Mesendoderm (in vitro differentiated cells): ENCODE data around the gene GVQW3. TPM values are rescaled to one million over a fixed set of nuclear protein-coding genes. Genes with fewer than 3 reads are reported as not detected.

Source experiments
- DNase-seq: peaks from one replicate; pipeline ENCODE4 v3.0.0; 2013
- H2AK5ac ChIP-seq: 2 replicates; pipeline ENCODE4 v1.6.1; 2013; ENCODE audit warnings: low read length, inconsistent platforms
- H2BK120ac ChIP-seq: 2 replicates; pipeline ENCODE4 v1.6.1; 2013; ENCODE audit warnings: low read depth, mild to moderate bottlenecking, low read length, moderate library complexity, mixed read lengths
- H2BK15ac ChIP-seq: replicated peaks from 2 replicates; pipeline ENCODE4 v1.6.1; 2013; ENCODE audit warnings: low read depth, mild to moderate bottlenecking, moderate library complexity
- H2BK5ac ChIP-seq: 2 replicates; pipeline ENCODE4 v1.6.1; 2013; ENCODE audit warnings: low read length, inconsistent platforms
- H3K18ac ChIP-seq: 2 replicates; pipeline ENCODE4 v1.6.1; 2013; ENCODE audit warnings: mild to moderate bottlenecking, low read length, mixed read lengths
- H3K23ac ChIP-seq: one replicate; pipeline ENCODE4 v1.6.1; 2013; ENCODE audit warnings: low read length
- H3K27ac ChIP-seq: 2 replicates; pipeline ENCODE4 v1.5.1; 2013; ENCODE audit warnings: low read depth, mild to moderate bottlenecking, inconsistent platforms, low read length, moderate library complexity
- H3K27me3 ChIP-seq: 2 replicates; pipeline ENCODE4 v1.6.1; 2013; ENCODE audit warnings: low read length, control low read depth, mild to moderate bottlenecking, inconsistent platforms; ENCODE audit not compliant: insufficient read depth, poor library complexity
- H3K36me3 ChIP-seq: 2 replicates; pipeline ENCODE4 v1.6.1; 2013; ENCODE audit warnings: low read length, inconsistent platforms; ENCODE audit not compliant: control insufficient read depth, insufficient read depth
- H3K4ac ChIP-seq: one replicate; pipeline ENCODE4 v1.6.1; 2013; ENCODE audit warnings: low read depth, mild to moderate bottlenecking, low read length, moderate library complexity
- H3K4me1 ChIP-seq: 2 replicates; pipeline ENCODE4 v1.6.1; 2013; ENCODE audit warnings: low read depth, low read length, inconsistent platforms; ENCODE audit not compliant: control insufficient read depth
- H3K4me2 ChIP-seq: 2 replicates; pipeline ENCODE4 v1.6.1; 2013; ENCODE audit warnings: low read length
- H3K4me3 ChIP-seq: 2 replicates; pipeline ENCODE4 v1.5.1; 2013; ENCODE audit warnings: mild to moderate bottlenecking, low read length
- H3K56ac ChIP-seq: one replicate; pipeline ENCODE4 v1.6.1; 2013; ENCODE audit warnings: low read length
- H3K79me1 ChIP-seq: 2 replicates; pipeline ENCODE4 v1.6.1; 2013; ENCODE audit warnings: low read length, inconsistent platforms
- H3K79me2 ChIP-seq: 2 replicates; pipeline ENCODE4 v1.6.1; 2013; ENCODE audit warnings: mild to moderate bottlenecking, low read length; ENCODE audit not compliant: control insufficient read depth, insufficient read depth
- H3K9ac ChIP-seq: 2 replicates; pipeline ENCODE4 v1.6.1; 2013; ENCODE audit warnings: low read length, inconsistent platforms
- H4K5ac ChIP-seq: one replicate; pipeline ENCODE4 v1.6.1; 2013; ENCODE audit warnings: low read length
- H4K8ac ChIP-seq: one replicate; pipeline ENCODE4 v1.6.1; 2013; ENCODE audit warnings: low read depth, mild to moderate bottlenecking, control low read depth, low read length, moderate library complexity
- WGBS: extraction: QIAGEN DNeasy Blood & Tissue Kit; methylation state at CpG from one replicate; pipeline ENCODE4 v1.1.7; 2013; ENCODE audit warnings: low lambda C conversion rate, missing lambda C conversion rate; ENCODE audit not compliant: insufficient coverage; ENCODE audit errors: extremely low coverage; 5-methylcytosine and 5-hydroxymethylcytosine counted together
- polyA plus RNA-seq, 2 experiments: library from polyadenylated mRNA; stranded (reverse); fragments of 200-250 nt; gene quantifications; one replicate each; pipeline ENCODE4 v1.2.3, GENCODE V29; 2013

The GVQW3 gene
- polyA plus RNA-seq (2013, experiment 1 of 2) = 0.74 TPM
- 0.87 TPM for polyA plus RNA-seq (2013, experiment 2 of 2)

DNA sequence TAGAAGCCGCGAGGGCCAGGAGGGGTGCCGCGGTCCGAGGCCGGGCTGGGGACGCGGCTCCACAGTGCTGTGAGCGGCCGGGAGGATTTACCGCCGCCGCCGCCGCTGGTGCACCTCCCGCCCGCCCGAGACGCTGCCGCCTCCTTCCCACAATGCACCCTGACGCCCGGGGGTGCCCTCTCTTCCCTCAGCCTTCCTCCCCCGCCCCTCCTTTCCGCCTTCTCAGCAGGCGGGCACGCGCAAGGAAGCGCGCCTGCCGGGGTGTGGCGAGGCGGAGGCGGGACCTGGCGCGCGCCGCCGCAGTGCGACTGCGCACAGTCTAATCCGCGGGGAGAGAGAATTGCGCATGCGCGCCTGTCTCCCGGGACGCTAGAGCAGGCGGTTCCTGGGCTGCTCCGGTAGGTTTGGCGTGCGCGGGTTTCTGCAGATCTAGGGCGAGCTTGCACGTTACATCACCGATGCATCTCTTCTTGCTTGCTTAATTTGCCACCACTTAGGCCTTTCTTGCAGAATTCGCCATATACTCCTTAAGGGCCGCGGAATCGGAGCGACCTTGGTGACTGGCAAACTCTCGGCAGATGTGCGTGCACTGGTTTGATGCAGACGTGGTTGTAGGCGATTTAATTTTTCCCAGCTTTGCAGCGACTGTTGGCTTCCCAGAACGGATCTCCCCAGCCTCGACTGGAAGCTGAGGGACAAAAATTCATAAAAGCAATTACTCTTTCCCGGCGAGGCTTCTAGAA, at the start of gene GVQW3, which contains the start of gene THAP12:
Gene GVQW3 (plus strand): TSS at position 347 of the 743 bp plus-strand sequence. CDS start 506 bp downstream, outside the sequence.
Gene THAP12 (minus strand): TSS at position 156 of the 743 bp plus-strand sequence. CDS start 296 bp downstream, outside the sequence.
- Histone ChIP-seq H3K4me1 (peaks cover 4% of the 10 kb centered on the region), H3K4me2 (peak within 1 kb of the TSS; percentile 92), H2BK5ac (no peak within 1 kb of the TSS), H2BK15ac (no peak within 1 kb of the TSS), H3K4me3 (peak within 1 kb of the TSS; percentile 90), H3K27ac (no peak within 1 kb of the TSS), H4K8ac (no peak within 1 kb of the TSS), H4K5ac (no peak within 1 kb of the TSS), H3K9ac (peak within 1 kb of the TSS; percentile 88), H3K18ac (peak within 1 kb of the TSS; percentile 42), H3K4ac (peak within 1 kb of the TSS; percentile 63), H2BK120ac (no peak within 1 kb of the TSS), H3K23ac (peak within 1 kb of the TSS; percentile 69), H2AK5ac (no peak within 1 kb of the TSS), H3K36me3 (no peaks in the 10 kb centered on the region), H3K79me1 (peaks cover 12% of the 10 kb centered on the region), H3K27me3 (no peaks in the 10 kb centered on the region), H3K56ac (peak within 1 kb of the TSS; percentile 95), H3K79me2 (peaks cover 28% of the 10 kb centered on the region)
- DNase-seq = peak; percentile 98
- WGBS = no CpG with 5 or more reads among the region's 69 CpGs

DNA sequence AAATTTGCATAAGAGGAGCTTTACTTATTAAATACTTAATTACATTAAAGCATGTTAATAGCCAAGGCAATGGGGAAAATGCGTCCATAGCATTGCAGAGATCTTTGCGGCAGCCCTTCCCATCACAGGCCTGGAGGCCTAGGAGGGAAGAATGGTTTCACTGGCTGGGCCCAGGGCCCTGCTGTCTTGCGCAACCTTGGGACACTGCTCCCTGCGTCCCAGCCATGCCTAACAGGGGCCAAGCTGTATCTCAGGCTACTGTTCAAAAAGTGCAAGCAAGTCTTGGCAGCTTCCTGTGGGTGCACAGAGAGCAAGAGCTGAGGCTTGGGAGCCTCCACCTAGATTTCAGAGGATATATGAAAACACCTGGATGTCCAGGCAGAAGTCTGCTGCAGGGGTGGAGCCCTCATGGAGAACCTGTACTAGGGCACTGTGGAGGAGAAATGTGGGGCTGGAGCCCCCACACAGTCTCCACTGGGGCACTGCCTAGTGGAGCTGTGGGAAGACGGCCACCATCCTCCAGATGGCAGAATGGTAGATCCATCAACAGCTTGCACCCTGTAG, 46.2 kb upstream of the GVQW3 start:
- Histone ChIP-seq H3K4ac (no peak overlapping the region), H3K18ac (no peak overlapping the region), H2BK5ac (no peak overlapping the region), H3K9ac (no peak overlapping the region), H2BK120ac (no peak overlapping the region), H3K23ac (no peak overlapping the region), H4K8ac (no peak overlapping the region), H3K27me3 (no peaks in the 10 kb centered on the region), H3K27ac (no peak overlapping the region), H3K79me2 (no peaks in the 10 kb centered on the region), H3K4me2 (no peak overlapping the region), H4K5ac (no peak overlapping the region), H2BK15ac (no peak overlapping the region), H3K4me1 (no peaks in the 10 kb centered on the region), H2AK5ac (no peak overlapping the region), H3K4me3 (no peak overlapping the region), H3K56ac (no peak overlapping the region), H3K79me1 (no peaks in the 10 kb centered on the region), H3K36me3 (no peaks in the 10 kb centered on the region)
- WGBS = no CpG with 5 or more reads among the region's 5 CpGs
- no peak for DNase-seq

DNA sequence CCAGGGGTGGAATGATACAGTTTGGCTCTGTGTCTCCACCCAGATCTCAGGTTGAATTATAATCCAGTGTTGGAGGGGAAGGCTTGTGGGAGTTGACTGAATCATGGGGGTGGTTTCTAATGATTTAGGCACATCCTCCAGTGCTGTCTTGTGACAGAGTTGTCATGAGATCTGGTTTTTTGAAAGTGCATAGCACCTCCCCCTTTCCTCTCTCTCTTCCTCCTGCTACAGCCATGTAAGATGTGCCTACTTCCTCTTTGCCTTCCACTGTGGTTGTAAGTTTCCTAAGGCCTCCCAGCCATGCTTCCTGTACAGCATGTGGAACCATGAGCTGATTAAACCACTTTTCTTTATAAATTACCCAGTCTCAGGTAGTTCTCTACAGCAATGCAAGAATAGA, 45.3 kb upstream of the GVQW3 start:
- Histone ChIP-seq H3K56ac (no peak overlapping the region), H3K23ac (no peak overlapping the region), H2BK120ac (no peak overlapping the region), H2BK15ac (no peak overlapping the region), H3K4me3 (no peak overlapping the region), H4K5ac (no peak overlapping the region), H3K79me1 (no peaks in the 10 kb centered on the region), H3K79me2 (no peaks in the 10 kb centered on the region), H3K9ac (no peak overlapping the region), H3K18ac (no peak overlapping the region), H2BK5ac (no peak overlapping the region), H3K4me2 (no peak overlapping the region), H3K27ac (no peak overlapping the region), H2AK5ac (no peak overlapping the region), H3K36me3 (no peaks in the 10 kb centered on the region), H3K27me3 (no peaks in the 10 kb centered on the region), H4K8ac (no peak overlapping the region), H3K4me1 (no peaks in the 10 kb centered on the region), H3K4ac (no peak overlapping the region)
- DNase-seq = no peak

DNA sequence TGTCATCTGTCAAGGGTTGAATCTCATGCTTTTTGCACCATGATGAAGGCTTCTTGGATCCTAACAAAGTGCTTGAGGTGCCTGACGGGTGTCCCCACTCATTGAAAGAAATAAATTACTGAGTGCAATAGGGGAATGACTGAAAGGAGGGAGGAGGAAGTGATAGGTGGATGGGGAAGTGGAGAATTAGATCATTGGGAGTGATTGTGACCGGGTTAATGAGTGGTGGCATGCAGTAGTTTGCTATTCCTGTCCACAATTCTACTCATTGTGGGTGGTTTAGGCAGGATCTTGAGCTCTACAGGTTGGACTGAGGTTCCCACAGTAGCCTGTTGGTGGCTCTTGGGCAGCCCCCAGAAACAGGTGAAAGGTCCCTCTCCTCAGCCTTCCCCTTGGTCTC, 44.5 kb upstream of the GVQW3 start:
- H4K5ac ChIP-seq = no peak overlapping the region
- no peak overlapping the region for H3K23ac ChIP-seq
- H3K79me2 ChIP-seq = no peaks in the 10 kb centered on the region
- H3K27ac ChIP-seq = no peak overlapping the region
- no peaks in the 10 kb centered on the region for H3K4me1 ChIP-seq
- H3K56ac ChIP-seq = no peak overlapping the region
- DNase-seq = no peak
- H3K4ac ChIP-seq = no peak overlapping the region
- no peaks in the 10 kb centered on the region for H3K79me1 ChIP-seq
- H3K4me2 ChIP-seq = no peak overlapping the region
- no peak overlapping the region for H3K18ac ChIP-seq
- H2BK15ac ChIP-seq = no peak overlapping the region
- no peaks in the 10 kb centered on the region for H3K36me3 ChIP-seq
- H3K9ac ChIP-seq = no peak overlapping the region
- WGBS = no CpG with 5 or more reads among the region's 2 CpGs
- H2BK120ac ChIP-seq = no peak overlapping the region
- H3K27me3 ChIP-seq = no peaks in the 10 kb centered on the region
- no peak overlapping the region for H4K8ac ChIP-seq
- H2BK5ac ChIP-seq = no peak overlapping the region
- H2AK5ac ChIP-seq = no peak overlapping the region
- no peak overlapping the region for H3K4me3 ChIP-seq

DNA sequence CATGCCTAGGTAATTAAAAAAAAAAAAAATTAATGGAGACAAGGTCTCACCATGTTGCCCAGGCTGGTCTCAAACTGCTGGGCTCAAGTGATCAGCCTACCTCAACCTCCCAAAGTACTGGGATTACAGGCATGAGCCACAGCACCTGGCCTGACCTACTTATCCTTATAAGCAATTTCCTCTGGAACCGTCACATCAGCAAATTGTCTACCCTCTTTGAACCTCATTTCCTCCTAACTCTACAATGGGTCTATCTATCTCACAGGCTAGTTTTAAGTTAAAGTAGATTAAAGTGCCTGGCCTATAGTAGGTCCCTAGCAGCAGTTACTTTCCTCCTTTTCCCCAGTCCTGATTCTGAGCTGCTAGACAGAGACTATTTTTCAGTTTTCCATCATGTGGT, 43.7 kb upstream of the GVQW3 start:
- no CpG with 5 or more reads among the region's 1 CpG for WGBS
- no peaks in the 10 kb centered on the region for H3K4me1 ChIP-seq
- no peak overlapping the region for H2AK5ac ChIP-seq
- no peak overlapping the region for H3K18ac ChIP-seq
- H4K8ac ChIP-seq = no peak overlapping the region
- H3K56ac ChIP-seq = no peak overlapping the region
- no peaks in the 10 kb centered on the region for H3K27me3 ChIP-seq
- H4K5ac ChIP-seq = no peak overlapping the region
- no peak overlapping the region for H3K23ac ChIP-seq
- no peak overlapping the region for H3K4me2 ChIP-seq
- H3K79me2 ChIP-seq = no peaks in the 10 kb centered on the region
- H2BK5ac ChIP-seq = no peak overlapping the region
- no peak overlapping the region for H3K4me3 ChIP-seq
- no peak overlapping the region for H2BK120ac ChIP-seq
- H3K79me1 ChIP-seq = no peaks in the 10 kb centered on the region
- H3K27ac ChIP-seq = no peak overlapping the region
- no peaks in the 10 kb centered on the region for H3K36me3 ChIP-seq
- H2BK15ac ChIP-seq = no peak overlapping the region
- H3K9ac ChIP-seq = no peak overlapping the region
- H3K4ac ChIP-seq = no peak overlapping the region
- DNase-seq = no peak
